ENCODE results near the gene ECI1.
"Not testable (repeated sequence)": the region's sequence is repeated elsewhere in the genome, so short reads cannot be mapped to it uniquely, and the experiment has no call there.

ECI1 gene

DNA sequence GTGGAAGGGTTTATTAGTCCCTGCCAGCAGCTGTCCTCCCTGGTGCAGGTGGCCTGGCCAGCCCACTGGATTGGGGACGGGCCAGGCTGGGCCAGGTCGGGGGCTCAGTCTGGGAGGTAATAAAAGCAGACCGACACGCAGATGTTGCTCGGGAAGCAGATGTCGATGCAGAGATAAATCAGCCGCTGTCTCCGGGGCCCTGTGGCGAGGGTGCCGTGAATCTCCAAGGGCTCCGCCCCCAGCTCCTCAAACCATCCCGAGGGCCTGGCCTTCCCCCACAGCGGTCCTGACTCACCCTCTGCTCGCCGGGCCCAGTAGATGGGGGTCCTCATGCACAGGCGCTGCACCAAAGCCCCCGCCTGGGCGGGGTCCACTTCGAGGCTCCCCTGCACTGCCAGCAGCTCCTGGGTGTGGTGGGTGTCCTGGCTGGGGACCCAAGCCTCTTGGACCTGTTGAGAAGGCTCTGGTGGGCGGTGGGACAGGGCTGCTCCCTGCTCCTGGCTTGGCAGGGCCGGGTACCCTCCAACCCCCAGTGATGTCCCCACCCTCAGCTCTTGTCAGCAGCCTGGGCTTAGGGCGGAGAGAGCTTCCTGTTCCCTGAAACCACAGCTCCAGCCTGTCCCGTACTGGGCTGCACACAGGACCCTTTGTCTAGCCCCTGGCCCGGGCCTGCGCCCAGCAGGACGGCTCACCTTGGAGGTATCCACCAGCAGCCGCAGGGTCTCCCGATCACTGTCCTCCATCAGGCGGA is 42.0 kb downstream of the ECI1 start:
- DNase-seq, result no peak

DNA sequence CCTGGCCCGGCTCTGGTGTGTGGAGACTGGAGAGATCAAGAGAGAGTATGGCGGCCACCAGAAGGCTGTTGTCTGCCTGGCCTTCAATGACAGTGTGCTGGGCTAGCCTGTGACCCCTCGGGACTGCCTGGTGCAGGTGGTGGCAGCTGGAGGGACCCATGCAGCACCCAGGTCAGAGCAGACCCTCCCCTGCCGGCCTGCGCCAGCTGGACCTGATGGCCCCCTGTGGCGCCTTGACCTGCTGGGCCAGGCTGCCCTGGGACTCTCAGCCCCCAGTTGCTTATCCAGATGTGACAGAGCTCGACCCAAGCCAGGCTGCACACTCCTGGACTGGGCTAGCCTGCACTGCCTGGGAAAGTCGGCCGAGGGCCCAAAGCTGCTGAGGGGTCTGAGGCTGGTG is 42.6 kb downstream of the ECI1 start:
- DNase-seq, result no peak

DNA sequence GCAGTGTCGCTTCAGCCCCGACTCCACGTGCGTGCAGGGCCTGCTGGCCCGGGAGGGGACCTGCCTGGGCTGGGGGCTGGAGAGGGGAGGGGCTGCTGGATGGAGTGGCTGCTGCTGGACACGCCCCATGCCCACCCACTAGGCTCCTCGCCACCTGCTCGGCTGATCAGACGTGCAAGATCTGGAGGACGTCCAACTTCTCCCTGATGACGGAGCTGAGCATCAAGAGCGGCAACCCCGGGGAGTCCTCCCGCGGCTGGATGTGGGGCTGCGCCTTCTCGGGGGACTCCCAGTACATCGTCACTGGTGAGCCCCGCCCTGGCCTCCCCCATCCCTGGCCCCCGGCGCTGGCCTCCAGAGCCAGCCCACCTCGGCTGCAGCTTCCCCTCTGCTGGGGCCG is 43.1 kb downstream of the ECI1 start:
- no peak for DNase-seq

DNA sequence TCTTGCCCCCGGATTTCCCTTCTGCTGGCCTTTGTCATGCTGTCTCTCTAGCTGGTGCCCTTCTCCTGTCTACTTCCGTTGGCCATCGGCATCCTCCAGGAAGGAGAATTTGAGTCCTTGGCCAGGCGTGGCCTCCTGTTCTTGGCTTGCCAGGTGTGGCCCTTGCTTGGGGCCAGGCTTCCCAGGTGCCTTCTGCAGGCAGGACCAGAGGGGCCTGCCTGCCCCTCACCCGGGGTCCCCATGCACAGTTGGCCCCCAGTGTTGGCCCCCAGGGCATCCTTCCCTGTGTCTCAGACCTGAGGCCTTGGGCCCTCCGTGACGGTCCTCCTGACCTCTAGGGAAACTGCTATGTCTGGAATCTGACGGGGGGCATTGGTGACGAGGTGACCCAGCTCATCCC is 43.5 kb downstream of the ECI1 start:
- DNase-seq, result no peak

DNA sequence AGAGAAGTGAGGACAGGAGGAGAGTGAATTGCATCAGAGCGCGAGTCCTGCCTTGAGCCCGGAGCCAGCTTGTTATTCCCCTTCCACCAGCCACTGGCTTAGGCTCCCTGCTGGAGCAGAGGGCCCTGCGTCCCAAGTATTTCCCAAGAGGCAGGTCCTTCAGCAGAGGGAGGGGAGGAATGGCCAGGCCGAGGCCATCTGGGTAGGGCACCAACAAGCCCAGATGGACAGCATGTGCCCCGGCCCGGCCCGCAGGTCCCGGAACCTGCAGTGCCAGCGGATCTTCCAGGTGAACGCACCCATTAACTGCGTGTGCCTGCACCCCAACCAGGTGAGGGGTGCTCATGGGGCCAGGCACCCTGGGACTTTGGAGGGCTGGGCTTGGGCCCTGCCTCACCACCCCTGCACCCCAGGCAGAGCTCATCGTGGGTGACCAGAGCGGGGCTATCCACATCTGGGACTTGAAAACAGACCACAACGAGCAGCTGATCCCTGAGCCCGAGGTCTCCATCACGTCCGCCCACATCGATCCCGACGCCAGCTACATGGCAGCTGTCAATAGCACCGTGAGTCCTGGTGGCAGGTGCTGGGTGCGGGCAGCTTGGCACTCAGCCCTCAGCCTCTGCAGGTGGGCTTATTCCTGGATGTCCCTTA is 44.5 kb downstream of the ECI1 start:
- DNase-seq, result no peak

GRCh38 chr16:2206420-2206779 is 45.0 kb downstream of the ECI1 start:
- DNase-seq, result no peak

DNA sequence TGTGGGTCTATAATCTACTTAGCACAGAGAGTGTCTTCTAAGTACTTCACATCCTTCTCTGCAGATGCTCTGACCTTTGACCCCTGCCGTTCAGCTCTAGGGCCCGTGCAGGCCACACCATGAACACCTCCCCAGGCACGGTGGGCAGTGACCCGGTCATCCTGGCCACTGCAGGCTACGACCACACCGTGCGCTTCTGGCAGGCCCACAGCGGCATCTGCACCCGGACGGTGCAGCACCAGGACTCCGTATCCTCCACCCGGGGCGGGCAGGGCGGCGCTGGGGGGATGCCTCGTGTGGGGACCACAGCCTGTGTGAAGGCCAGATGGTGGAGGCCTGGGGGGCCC is 45.4 kb downstream of the ECI1 start:
- no peak for DNase-seq

GRCh38 chr16:2205104-2205966 is 46.1 kb downstream of the ECI1 start, which contains the start of gene MLST8:
TSS of gene MLST8 (plus strand) at chr16:2205454. CDS start at chr16:2206086, 632 bp downstream.
- peak; percentile 69 for DNase-seq

DNA sequence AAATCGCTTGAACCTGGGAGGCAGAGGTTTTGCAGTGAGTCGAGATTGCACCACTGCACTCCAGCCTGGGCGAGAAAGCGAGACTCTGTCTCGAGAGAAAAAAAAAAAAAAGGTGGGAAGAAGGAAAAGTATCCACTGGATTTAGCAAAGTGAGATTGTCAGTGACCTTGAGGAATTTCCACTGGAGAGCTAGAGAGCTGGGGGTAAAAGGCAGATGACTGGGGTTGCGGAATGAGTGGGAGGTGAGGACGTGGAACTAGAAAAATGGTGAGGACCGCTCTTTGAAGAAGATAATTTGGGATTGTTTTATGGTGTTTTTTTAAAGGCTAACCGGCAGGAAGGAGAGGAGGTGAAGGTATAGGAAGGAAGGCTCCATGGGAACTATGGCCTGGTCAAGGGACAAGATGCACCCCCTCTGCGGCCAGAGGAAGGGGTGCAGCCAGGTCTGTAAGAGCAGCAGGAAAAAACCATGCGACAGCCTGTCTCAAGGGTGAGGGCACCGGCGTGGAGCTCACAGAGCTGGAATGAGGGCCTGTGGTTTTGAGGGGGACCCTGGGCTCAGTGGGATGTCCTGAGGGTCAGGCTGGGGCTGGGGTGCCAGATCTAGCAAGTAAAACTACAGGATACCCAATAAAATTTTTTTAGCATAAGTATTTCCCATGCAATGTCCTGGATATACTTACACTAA is 46.8 kb downstream of the ECI1 start:
- DNase-seq, result no peak

GRCh38 chr16:2203119-2203688 is 48.2 kb downstream of the ECI1 start:
- DNase-seq, result not testable (repeated sequence)

GRCh38 chr16:2200313-2200712 is 51.1 kb downstream of the ECI1 start:
- DNase-seq, result no peak

- no peak for DNase-seq
Measured at GRCh38 chr16:2199621-2200139, 51.7 kb downstream of the ECI1 start.

DNA sequence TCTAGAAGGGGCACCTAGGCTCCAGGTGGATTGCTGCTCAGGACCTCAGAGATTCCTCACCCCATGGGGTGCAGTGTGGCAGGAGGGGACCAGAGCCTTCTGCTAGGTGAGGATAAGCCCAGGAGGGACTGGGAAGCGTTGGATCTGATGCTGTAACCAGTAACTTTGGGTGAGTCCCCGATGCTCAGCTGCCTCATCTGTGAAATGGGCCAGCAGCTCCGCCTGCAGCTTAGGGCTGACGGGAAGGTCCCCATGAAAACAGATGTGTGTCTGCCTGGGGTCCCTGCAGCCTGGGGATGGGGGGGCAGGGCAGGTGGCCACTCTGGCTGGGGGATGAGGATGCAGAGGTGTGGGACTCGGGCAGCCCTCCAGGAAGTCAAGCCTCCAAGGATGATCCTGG is 52.3 kb downstream of the ECI1 start:
- no peak for DNase-seq

DNA sequence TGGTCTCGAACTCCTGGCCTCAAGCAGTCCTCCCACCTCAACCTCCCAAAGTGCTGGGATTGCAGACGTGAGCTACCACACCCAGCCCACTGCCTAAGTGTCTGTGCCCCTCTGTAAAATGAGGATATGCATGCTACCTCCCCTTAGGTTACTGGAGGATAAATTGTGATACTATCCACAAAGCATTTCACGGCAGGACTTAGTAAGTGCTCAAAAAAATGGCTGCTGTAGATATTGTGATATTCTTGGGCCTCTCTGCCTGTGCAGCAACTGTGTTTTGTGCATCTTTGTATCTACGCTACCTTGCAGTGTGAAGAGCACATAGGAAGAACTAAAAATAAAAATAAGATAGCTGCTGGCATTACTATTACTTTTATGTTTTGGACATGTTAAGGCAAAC is 53.1 kb downstream of the ECI1 start:
- DNase-seq, result no peak

DNA sequence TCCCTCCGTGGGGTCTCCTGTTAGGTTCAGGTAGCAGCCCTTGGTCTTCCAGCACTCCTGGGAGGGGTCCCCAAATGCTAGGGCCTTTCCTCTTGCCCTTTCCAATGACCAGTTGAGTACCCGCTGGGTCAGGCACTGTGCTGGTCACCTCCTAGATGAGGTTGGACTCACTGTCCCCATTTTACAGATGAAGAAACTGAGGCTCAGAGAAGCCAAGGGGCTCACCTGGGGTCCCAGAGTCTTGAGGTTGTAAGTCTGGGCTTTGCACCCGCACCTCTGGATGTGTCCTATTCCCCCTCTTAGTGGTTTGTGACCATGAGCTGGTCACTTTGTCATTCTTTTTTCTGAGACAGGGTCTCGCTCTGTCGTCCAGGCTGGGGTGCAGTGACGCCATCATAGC is 53.6 kb downstream of the ECI1 start:
- no peak for DNase-seq

- no peak for DNase-seq
Measured at GRCh38 chr16:2196981-2197511, 54.3 kb downstream of the ECI1 start.

- no peak for DNase-seq
Measured at GRCh38 chr16:2196162-2196980, 55.0 kb downstream of the ECI1 start, which contains the start of gene CASKIN1. TSS of gene CASKIN1 (minus strand) at chr16:2196605. CDS start at chr16:2196432, 173 bp downstream.

- DNase-seq, result no peak
Measured at GRCh38 chr16:2195322-2196161, 55.8 kb downstream of the ECI1 start.

- peak; percentile 16 for DNase-seq
Measured at GRCh38 chr16:2194852-2195321, 56.5 kb downstream of the ECI1 start.

DNA sequence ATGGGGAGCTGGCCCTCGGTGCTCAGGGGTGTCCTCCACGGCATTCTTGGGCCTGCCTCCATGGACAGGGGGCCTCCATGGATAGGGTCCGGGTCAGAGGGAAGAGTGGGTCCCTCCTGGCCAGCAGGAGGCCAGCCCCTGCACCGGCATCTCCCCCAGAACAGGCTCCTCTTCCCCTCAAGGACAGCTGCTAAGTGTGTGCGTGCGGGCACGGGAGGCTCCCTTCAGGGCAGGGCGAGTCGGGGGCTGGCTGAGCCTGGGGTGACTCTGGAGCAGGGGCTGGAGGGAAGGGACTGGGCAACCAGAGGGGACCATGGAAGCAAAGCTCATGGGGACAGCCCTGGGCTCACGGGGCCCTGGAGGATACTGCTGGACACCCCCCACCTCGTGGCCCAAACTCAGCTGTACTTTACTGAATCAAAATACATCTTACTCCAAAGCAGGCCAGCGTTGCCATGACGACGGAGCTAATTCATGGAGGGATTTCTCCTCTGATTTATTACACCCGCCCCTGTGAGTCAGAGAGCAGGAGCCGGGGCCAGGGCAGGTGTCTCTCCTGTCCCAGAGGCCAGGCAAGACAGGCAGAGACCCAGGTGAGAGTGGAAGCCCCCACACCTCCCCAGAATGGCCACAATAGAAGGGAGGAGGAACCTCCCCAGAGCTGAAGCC is 57.1 kb downstream of the ECI1 start:
- no peak for DNase-seq

All from NCI-H1694 treated with DMSO at 0.1 percent for 48 hours (cell line).